Stimulated activated CD8-positive, alpha-beta memory T cell treated with anti-CD3 and anti-CD28 coated beads, Interleukin-2, amount 100 ng/mL, for 1 hour (primary cell): ENCODE results near the gene SH3GL1.
"Not testable (repeated sequence)": the region's sequence is repeated elsewhere in the genome, so short reads cannot be mapped to it uniquely, and the experiment has no call there.

Experiments used
- DNase-seq, 2 donors: peaks; one replicate each; pipeline ENCODE4 v3.0.0-alpha.2; 2020; ENCODE audit warnings: low read depth in 2 of 2

Gene SH3GL1

DNA sequence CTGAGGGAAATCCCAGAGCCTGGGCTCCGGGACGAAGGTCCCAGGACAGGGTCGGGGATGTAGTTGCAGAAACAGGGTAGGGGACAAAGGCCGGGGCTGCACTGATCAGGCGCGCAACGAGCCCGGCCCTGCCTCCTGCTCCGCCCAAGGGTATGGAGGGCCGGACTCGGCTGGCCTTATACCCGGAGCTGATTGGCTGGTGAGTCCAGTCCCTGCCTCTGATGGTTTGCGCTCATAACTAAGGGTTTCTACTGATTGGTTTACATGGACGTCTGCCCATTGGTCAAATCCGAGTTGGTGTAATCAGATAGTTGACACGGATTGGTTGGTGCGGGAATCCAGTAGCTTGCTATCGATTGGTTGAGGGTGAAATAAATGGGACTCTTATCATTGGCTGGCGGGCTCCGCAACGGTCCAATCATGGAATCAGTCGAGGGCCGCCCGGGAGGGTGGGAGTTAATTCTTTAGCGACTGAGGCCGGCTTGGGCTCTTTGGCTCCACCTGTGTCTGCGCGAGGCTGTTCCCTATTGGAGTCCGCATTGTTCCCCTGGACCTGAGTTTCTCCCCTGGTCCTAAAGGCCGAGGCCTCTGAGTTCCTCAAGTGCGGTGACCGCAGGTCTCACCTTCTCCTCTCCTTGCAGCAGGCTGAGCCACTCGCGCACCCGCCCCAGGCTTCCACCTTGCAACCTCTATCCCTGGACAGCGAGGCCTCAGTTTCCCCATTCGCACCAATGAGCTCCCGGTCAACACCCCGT lies 57.6 kb downstream of the SH3GL1 start:
- peak; percentile 69 to 77 for DNase-seq

DNA sequence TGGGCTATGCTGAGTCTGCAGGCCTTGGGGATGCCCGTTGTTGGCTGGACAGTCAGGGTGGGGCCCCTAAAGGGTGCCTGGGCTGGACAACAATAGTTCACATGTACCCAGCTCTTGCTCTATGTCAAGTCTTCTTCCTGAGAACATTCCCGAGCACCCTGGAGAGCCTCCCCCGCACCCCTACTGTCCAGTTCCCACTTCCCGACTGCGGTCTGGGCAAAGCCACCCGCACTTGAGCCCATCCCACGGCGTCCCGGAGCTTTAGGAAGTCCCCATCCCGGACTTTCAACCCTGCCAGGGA lies 58.1 kb downstream of the SH3GL1 start:
- no peak for DNase-seq

DNA sequence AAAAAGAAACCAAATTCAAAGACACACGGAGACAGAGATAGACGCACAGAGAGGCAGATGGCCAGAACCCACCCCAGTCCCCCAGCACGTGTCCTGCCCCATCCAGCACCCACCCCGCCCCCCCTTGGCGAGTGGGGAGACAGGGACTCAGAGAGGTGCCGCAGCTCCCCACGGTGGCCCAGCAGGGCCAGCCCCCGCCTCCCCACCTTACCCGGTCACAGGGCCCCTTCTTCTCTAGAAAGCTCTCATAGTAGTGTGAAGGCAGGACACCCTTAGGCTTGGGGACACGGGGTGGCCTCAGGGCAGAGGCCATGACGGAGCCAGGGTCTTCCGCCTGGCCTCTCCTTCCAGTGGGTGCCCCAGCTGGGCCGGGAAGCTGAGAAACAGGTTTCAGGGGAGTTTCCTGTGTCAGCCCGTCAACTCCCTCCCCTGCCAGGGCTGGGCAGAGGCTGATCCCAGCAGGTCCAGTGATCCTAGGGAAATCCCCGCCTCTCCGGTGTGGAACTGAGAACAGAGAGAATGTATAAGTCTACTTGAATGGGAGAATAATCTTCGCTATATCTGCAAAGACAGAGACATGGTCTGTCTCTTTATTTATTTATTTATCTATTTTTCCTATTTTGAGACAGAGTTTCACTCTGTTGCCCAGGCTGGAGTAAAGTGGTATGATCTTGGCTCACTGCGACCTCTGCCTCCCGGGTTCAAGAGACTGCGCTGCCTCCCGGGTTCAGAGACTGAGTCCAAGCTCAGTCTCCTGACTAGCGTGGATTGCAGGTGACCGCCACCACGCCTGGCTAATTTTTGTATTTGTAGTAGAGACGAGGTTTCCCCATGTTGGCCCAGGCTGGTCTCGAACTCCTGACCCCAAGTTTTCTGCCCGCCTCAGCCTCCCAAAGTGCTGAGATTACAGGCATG lies 61.6 kb downstream of the SH3GL1 start, which contains the start of gene STAP2:
Gene STAP2 (minus strand): TSS at position 387 of the 915 bp plus-strand sequence. CDS start 74 bp downstream, at position 313.
- DNase-seq = no peak

DNA sequence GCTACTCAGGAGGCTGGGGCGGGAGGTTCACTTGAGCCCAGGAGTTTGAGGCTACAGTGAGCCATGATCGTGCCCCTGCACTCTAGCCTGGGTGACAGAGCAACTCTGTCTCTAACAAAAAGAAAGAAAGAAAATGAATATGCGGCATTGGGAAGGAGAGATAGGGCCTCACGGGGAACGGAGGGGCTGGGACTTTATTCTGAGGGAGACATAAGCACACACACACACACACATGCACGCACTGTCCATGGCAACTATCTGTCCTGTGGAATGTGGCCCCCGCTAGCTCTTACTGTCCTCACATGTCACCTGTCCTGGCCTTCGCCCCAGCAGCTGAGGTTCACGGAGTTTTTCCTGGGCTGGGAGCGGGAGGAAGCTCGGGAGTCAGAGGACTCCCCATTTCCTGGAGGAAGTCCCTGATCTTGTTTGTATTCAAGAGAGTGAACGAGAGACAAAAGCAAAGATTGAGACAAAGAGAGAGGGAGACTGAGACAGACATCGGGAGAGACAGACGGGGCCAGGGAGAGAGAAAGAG lies 62.4 kb downstream of the SH3GL1 start:
- DNase-seq = no peak

- DNase-seq = no peak
Measured at GRCh38 chr19:4334929-4335570, 65.3 kb downstream of the SH3GL1 start.

- DNase-seq = no peak
Measured at GRCh38 chr19:4329858-4330257, 70.5 kb downstream of the SH3GL1 start.

DNA sequence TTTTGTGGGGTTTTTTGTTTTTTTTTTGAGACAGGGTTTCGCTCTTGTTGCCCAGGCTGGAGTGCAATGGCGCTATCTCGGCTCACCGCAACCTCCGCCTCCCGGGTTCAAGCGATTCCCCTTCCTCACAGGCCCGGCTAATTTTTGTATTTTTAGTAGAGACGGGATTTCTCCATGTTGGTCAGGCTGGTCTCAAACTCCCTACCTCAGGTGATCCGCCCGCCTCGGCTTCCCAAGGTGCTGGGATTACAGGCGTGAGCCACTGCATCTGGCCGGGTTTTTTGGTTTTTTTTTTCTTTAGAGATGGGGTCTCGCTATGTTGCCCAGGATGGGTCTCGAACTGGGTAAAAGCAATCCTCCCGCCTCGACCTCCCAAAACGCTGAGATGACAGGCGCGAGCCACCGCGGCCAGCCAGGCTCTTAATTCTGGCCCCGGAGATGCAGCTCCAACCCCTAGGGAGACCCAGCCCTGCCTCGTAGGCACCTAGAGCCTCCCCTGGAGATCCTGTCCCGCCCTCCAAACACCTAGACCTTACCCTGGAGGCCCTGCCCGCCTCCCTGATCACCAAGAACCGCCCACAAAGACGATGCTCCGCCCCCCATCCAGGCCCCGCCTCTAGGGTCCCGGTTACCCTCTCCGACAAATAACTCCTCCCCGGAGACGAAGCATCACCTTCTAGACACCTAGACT lies 71.2 kb downstream of the SH3GL1 start:
- not testable (repeated sequence) for DNase-seq

DNA sequence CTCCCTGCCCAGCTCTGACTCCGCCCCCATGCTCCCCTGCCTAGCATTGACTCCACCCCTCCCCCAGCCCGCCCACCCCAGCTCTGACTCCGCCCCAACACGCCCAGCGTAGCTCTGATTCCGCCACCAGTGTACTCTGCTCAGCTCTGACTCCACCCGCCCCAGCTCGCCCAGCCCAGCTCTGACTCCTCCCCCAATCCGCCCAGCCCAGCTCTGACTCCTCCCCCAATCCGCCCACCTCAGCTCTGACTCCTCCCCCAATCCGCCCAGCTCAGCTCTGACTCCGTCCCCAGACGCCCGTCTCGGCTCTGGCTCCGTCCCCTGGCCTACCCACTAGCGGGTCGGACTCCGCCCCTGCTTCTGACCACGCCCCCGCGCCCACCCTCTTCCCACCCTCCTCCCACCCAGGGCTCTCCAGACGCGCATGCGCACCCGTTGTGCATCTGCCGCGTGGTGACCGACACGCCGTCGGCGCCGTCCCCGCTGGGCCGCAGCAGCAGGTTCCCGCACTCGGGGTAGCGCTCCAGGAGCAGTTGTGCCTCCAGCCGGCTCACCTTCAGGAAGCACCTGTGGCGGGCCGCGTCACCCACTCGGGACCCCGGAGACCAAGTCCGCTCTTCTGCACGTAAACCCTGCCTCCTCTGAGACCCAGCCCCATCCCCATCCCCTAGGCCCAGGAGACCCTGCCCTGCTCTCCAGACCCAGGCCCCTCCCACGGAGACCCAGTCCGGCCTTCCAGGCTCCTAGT lies 71.9 kb downstream of the SH3GL1 start:
- DNase-seq = peak; percentile 87 to 98

- no peak for DNase-seq
Measured at GRCh38 chr19:4327877-4328242, 72.5 kb downstream of the SH3GL1 start.

DNA sequence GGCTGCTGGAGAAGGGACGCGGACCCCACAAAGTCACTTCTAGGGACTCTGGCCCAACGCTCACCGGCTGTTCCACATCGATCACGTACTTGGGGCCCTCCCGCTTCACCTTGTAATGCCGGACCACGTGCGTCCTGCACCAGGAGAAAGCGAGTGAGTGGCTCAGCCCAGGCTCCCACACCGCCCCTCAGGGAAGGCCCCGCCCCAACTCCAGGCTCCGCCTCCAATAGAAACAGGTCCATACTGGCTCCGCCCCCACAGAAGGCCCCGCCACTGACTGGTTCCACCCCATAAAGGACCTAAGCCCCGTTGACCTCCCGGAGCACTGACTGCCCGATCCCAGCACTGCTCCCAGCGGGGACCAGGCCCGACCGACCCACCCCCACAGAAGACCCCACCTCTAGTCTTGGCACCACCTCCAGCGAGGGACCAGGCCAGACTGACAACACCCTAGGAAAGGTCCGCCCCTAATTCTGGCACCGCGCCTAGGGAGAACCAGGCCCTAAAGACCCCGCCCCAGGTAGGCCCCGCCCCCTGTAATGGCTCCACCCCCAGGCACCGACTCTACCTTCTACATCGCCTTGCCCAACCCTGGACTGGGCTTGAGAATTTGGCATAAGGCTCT lies 73.0 kb downstream of the SH3GL1 start:
- peak; percentile 33 to 55 for DNase-seq

GRCh38 chr19:4326837-4327251 lies 73.5 kb downstream of the SH3GL1 start:
- DNase-seq = no peak

GRCh38 chr19:4326215-4326836 lies 74.0 kb downstream of the SH3GL1 start:
- DNase-seq = no peak

- DNase-seq = no peak
Measured at GRCh38 chr19:4324228-4324627, 76.1 kb downstream of the SH3GL1 start.

DNA sequence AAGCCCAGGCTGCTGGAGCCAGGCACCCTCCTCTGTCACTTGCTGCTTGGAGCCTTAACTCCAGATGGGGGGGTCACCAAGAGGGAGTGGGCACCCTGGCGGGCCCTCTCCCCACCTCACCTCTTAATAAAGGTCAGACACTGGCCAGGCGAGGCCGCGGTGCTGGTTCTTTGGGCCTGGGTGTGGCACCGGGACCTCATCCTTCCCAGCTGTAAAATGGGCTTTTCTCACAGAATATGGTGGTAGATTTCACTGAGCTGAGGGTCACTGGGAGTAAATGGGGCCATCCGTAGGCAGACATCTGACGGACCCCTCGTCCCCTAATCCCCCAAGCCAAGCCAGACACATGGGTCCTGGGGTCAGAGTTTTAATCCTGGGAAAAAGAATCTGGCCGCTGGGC lies 76.7 kb downstream of the SH3GL1 start:
- DNase-seq = no peak

GRCh38 chr19:4322942-4323665 lies 77.2 kb downstream of the SH3GL1 start:
- no peak for DNase-seq

DNA sequence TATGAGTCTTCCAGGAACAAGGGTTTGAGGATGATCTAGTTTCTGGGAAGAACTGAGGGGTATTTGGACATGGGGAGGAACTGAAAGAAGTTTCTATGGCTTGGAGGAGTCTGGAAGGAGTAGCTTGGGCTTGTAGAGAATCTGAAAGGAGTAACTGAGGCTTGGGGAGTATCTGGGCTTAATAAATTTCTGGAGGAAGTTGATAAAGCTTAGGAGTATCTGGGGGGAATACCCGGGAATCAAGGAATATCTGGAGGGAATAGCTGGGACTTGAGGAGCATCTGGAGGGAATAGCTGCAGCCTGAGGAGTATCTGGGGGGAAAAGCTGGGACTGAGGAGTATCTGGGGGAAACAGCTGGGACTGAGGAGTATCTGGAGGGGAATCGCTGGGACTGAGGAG lies 79.9 kb downstream of the SH3GL1 start:
- DNase-seq = no peak

- DNase-seq = no peak
Measured at GRCh38 chr19:4319067-4319718, 81.2 kb downstream of the SH3GL1 start.

GRCh38 chr19:4318460-4318859 lies 81.9 kb downstream of the SH3GL1 start:
- DNase-seq = no peak

- DNase-seq = no peak
Measured at GRCh38 chr19:4316956-4317355, 83.4 kb downstream of the SH3GL1 start.
